Amniotic epithelial cell (primary cell): Measurements from ENCODE around the gene GSTA5.
"Not testable (repeated sequence)": the region's sequence is repeated elsewhere in the genome, so short reads cannot be mapped to it uniquely, and the experiment has no call there.

Experiments
- DNase-seq: peaks from one replicate; pipeline ENCODE4 v3.0.0-alpha.2; 2010; ENCODE audit warnings: low read depth

GSTA5 gene

DNA sequence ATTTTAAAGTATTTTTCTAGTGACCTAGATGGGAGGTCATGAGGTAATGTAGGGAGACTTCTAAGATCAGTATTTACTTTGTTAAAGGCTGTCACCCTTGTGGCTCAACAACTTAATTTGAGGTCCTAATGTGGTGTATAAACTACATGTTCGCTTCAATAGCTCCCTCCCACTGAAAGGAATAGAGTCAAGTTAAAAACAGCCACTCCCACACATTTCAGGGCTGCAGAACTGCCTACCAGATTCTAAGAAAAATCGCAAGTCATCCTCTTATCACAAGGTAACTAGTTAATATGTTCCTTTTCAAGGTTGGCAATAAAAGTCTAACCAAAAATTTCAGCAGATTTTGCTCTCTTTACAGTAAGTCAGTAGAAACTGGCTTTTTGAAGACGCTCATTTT is 52.1 kb downstream of the GSTA5 start:
- peak; percentile 39 for DNase-seq

DNA sequence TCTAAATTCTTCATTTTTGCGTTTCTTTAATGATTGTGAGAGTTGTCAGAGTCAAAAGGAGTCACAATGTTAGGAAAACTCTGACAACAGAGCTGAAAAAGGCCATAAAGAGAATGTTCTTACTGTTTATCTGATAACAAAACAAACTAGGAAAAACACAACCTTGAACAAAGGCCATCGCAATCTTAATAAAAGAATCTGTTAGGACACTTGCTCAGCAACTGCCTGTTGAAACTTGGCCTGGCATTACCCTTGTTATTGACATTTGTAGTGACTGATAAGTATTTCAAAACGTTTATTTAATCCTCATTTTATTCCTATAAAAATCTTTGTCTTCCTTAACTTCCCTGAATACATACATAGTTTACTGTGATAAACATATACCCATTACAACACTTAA is 52.7 kb downstream of the GSTA5 start:
- DNase-seq: no peak

DNA sequence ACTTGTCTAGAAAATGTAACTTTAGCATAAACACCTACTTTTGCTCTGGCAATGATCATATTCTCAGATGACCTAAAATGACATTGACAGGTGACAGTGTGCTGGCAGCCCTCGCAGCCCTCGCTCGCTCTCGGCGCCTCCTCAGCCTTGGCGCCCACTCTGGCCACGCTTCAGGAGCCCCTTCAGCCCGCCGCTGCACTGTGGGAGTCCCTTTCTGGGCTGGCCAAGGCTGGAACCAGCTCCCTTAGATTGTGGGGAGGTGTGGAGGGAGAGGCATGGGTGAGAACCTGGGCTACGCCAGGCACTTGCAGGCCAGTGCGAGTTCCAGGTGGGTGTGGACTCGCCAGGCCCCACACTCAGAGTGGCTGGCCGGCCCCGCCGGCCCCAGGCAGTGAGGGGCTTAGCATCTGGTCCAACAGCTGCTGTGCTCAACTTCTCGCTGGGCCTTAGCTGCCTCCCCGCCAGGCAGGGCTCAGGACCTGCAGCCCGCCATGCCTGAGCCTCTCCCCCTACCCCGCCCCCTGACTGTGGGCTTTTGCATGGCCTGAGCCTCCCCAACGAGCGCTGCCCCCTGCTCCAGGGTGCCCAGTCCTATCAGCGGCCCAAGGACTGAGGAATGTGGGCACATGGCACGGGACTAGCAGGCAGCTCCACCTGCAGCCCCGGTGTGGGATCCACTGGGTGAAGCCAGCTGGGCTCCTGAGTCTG is 54.2 kb downstream of the GSTA5 start:
- no peak for DNase-seq

DNA sequence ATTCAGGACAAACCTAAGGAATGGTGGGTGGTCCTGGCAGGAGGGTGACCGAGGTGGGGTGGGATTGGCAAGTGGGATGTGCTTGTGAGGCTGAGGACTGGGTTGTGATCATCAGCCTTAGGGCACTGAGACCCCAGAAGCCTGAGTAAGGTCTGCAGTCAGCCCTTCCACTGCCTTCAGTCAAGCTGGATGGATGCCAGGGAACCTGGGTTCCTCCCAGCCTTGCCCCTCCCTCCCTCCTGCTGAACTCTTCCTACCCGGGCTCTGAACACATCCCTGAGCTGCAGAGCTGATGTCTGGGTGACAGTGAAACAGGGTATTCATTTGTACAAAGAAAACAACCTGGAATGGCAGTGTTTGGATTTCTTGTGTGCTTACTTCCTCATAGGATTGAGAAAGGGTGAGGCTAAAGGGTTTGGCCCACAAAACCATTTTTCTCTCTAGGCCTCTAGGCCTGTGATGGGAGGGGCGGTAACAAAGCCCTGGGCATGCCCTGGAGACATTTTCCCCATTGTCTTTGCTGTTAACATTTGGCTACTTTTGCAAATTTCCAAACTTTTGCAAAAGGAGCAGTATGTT is 57.8 kb downstream of the GSTA5 start:
- DNase-seq: not testable (repeated sequence)

DNA sequence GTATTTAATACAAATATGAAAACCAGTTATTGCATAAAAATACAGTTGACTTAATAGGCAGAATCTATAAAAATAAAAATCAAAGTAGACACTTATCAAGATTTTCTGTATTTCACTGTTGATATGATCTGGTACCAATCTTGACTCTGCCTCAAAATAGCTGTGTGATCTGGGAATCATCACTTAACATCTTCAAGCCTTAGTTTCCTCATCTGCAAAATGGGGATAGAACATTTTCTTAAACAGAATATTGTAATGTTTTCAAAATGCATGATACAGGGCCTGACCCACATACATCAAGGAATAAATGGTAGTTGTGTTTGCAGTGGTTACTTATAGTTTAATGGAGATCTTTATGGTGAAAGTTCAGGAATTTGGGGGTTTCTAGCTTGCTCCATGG is 58.4 kb downstream of the GSTA5 start:
- not testable (repeated sequence) for DNase-seq
